H9 (cell line): Measurements from ENCODE around the gene SPRED2. TPM values are rescaled to one million over a fixed set of nuclear protein-coding genes. Genes with fewer than 3 reads are reported as not detected.

ENCODE experiments used
- DNase-seq: peaks from one replicate; pipeline ENCODE4 v3.0.0-alpha.2; 2017
- H2AFZ ChIP-seq: one replicate; pipeline ENCODE4 v1.6.1; 2013; ENCODE audit warnings: mild to moderate bottlenecking, low read length, control low read depth, moderate library complexity
- H2AK5ac ChIP-seq: 2 replicates; pipeline ENCODE4 v1.6.1; 2013; ENCODE audit warnings: low read length, control low read depth, mixed read lengths; ENCODE audit not compliant: insufficient read length
- H2BK120ac ChIP-seq: one replicate; pipeline ENCODE4 v1.6.1; 2013; ENCODE audit warnings: low read depth, mild to moderate bottlenecking, low read length, control low read depth, inconsistent platforms; ENCODE audit not compliant: poor library complexity, severe bottlenecking
- H2BK12ac ChIP-seq: 2 replicates; pipeline ENCODE4 v1.6.1; 2013; ENCODE audit warnings: low read length, control low read depth, mixed read lengths, low read depth; ENCODE audit not compliant: insufficient read length
- H2BK15ac ChIP-seq: 2 replicates; pipeline ENCODE4 v1.6.1; 2013; ENCODE audit warnings: low read depth, low read length, control low read depth
- H2BK20ac ChIP-seq: one replicate; pipeline ENCODE4 v1.6.1; 2013; ENCODE audit warnings: low read depth, mild to moderate bottlenecking, low read length, control low read depth, inconsistent platforms; ENCODE audit not compliant: poor library complexity, severe bottlenecking
- H2BK5ac ChIP-seq: 2 replicates; pipeline ENCODE4 v1.6.1; 2013; ENCODE audit warnings: low read length, control low read depth, mixed read lengths; ENCODE audit not compliant: insufficient read length
- H3K14ac ChIP-seq: 2 replicates; pipeline ENCODE4 v1.6.1; 2013; ENCODE audit warnings: low read length, control low read depth; ENCODE audit not compliant: insufficient read depth
- H3K18ac ChIP-seq: 2 replicates; pipeline ENCODE4 v1.6.1; 2013; ENCODE audit warnings: low read depth, mild to moderate bottlenecking, mixed read lengths, low read length, control low read depth; ENCODE audit not compliant: insufficient read length
- H3K23ac ChIP-seq: 2 replicates; pipeline ENCODE4 v1.6.1; 2013; ENCODE audit warnings: low read length, control low read depth, mixed read lengths, low read depth; ENCODE audit not compliant: insufficient read length
- H3K23me2 ChIP-seq: 2 replicates; pipeline ENCODE4 v1.6.1; 2013; ENCODE audit warnings: low read depth, mild to moderate bottlenecking, mixed read lengths, low read length, control low read depth; ENCODE audit not compliant: insufficient read length, poor library complexity, severe bottlenecking
- H3K27ac ChIP-seq: 2 replicates; pipeline ENCODE4 v1.5.1; 2013; ENCODE audit warnings: low read length, control low read depth, mixed read lengths, low read depth; ENCODE audit not compliant: insufficient read length
- H3K27me3 ChIP-seq: 2 replicates; pipeline ENCODE4 v1.6.1; 2013; ENCODE audit warnings: low read length, control low read depth, inconsistent platforms; ENCODE audit not compliant: insufficient read depth
- H3K4ac ChIP-seq: 2 replicates; pipeline ENCODE4 v1.6.1; 2013; ENCODE audit warnings: low read depth, mild to moderate bottlenecking, control low read depth, inconsistent platforms, low read length, moderate library complexity
- H3K4me1 ChIP-seq: 2 replicates; pipeline ENCODE4 v1.6.1; 2013; ENCODE audit warnings: low read length, control low read depth, inconsistent platforms; ENCODE audit not compliant: insufficient read depth
- H3K4me2 ChIP-seq: 2 replicates; pipeline ENCODE4 v1.6.1; 2013; ENCODE audit warnings: low read length, control low read depth, mixed read lengths; ENCODE audit not compliant: insufficient read length, insufficient read depth
- H3K56ac ChIP-seq: 2 replicates; pipeline ENCODE4 v1.6.1; 2013; ENCODE audit warnings: low read depth, mild to moderate bottlenecking, mixed read lengths, low read length, control low read depth; ENCODE audit not compliant: insufficient read length
- H3K79me1 ChIP-seq: 2 replicates; pipeline ENCODE4 v1.6.1; 2013; ENCODE audit warnings: low read depth, mild to moderate bottlenecking, moderate library complexity, low read length, control low read depth, inconsistent platforms; ENCODE audit not compliant: insufficient read depth, poor library complexity, severe bottlenecking
- H3K79me2 ChIP-seq: 2 replicates; pipeline ENCODE4 v1.6.1; 2013; ENCODE audit warnings: low read length, control low read depth, inconsistent platforms; ENCODE audit not compliant: insufficient read depth
- H3K9ac ChIP-seq: 2 replicates; pipeline ENCODE4 v1.6.1; 2013; ENCODE audit warnings: low read length, control low read depth, mixed read lengths; ENCODE audit not compliant: insufficient read length; ENCODE audit errors: extremely low read depth
- H3K9me3 ChIP-seq: one replicate; pipeline ENCODE4 v1.6.1; 2013; ENCODE audit warnings: low read depth, low read length, inconsistent platforms; ENCODE audit not compliant: control insufficient read depth
- H3T11ph ChIP-seq: one replicate; pipeline ENCODE4 v1.6.1; 2013; ENCODE audit warnings: mild to moderate bottlenecking, low read length, control low read depth, inconsistent platforms
- H4K20me1 ChIP-seq: one replicate; pipeline ENCODE4 v1.6.1; 2013; ENCODE audit not compliant: control insufficient read depth, insufficient read length, insufficient read depth
- H4K5ac ChIP-seq: 2 replicates; pipeline ENCODE4 v1.6.1; 2013; ENCODE audit warnings: low read depth, mild to moderate bottlenecking, mixed read lengths, low read length, control low read depth; ENCODE audit not compliant: insufficient read length
- H4K8ac ChIP-seq: replicated peaks from 2 replicates; pipeline ENCODE4 v1.6.1; 2013; ENCODE audit warnings: low read length, control low read depth, mixed read lengths, low read depth; ENCODE audit not compliant: insufficient read length
- H4K91ac ChIP-seq: 2 replicates; pipeline ENCODE4 v1.6.1; 2013; ENCODE audit warnings: low read depth, mild to moderate bottlenecking, moderate library complexity, mixed read lengths, low read length, control low read depth; ENCODE audit not compliant: insufficient read length
- H3K27ac Mint-ChIP-seq, 3 experiments: 2 replicates in 2 of 3; 3 replicates in 1 of 3; pipeline ENCODE4 v1.8.0; 2020 to 2021; ENCODE audit warnings: mixed read lengths in 3 of 3, mild to moderate bottlenecking in 1 of 3, moderate library complexity in 1 of 3
- H3K27me3 Mint-ChIP-seq: 2 replicates; pipeline ENCODE4 v1.8.0; 2021; ENCODE audit warnings: low read depth, mild to moderate bottlenecking, moderate library complexity, mixed read lengths
- H3K36me3 Mint-ChIP-seq, 3 experiments: 2 replicates in 2 of 3; 3 replicates in 1 of 3; pipeline ENCODE4 v1.8.0; 2020 to 2021; ENCODE audit warnings: low read depth in 3 of 3, mixed read lengths in 3 of 3; ENCODE audit not compliant: insufficient read depth in 1 of 3
- H3K4me1 Mint-ChIP-seq, 2 experiments: 2 replicates each; pipeline ENCODE4 v1.8.0; 2020; ENCODE audit warnings: mixed read lengths in 2 of 2
- H3K4me3 Mint-ChIP-seq, 2 experiments: 2 replicates in 1 of 2; 3 replicates in 1 of 2; pipeline ENCODE4 v1.8.0; 2020 to 2021; ENCODE audit warnings: mild to moderate bottlenecking in 2 of 2, mixed read lengths in 2 of 2, moderate library complexity in 1 of 2
- H3K9me3 Mint-ChIP-seq, 2 experiments: 2 replicates in 1 of 2; 3 replicates in 1 of 2; pipeline ENCODE4 v1.8.0; 2020; ENCODE audit warnings: mild to moderate bottlenecking in 2 of 2, mixed read lengths in 2 of 2, moderate library complexity in 1 of 2
- CTCF ChIP-seq: fragments of 200-600 bp; sonication (generic); conservative IDR thresholded peaks from 3 replicates; pipeline ENCODE4 v1.8.0; 2021; ENCODE audit warnings: antibody characterized with exemption, mild to moderate bottlenecking
- WGBS: extraction: QIAGEN DNeasy Blood & Tissue Kit; methylation state at CpG from one replicate; pipeline ENCODE4 v1.1.7; 2013; ENCODE audit warnings: missing lambda C conversion rate, low lambda C conversion rate, mixed read lengths; ENCODE audit not compliant: insufficient read length; ENCODE audit errors: extremely low coverage; 5-methylcytosine and 5-hydroxymethylcytosine counted together
- total RNA-seq: library from RNA; stranded (reverse); gene quantifications from 2 replicates; pipeline ENCODE4 v1.2.1, GENCODE V29; 2021

SPRED2 gene
- total RNA-seq, 1 experiment from 2014 or later = 23.5 TPM

- Mint-ChIP-seq H3K36me3 (peaks cover 0 to 16% (median 3%) of the 10 kb centered on the region in 3 experiments; a peak in 4 of 7 replicates), H3K27me3 (peaks cover 96% of the 10 kb centered on the region), H3K9me3 (peaks cover 0 to 2% of the 10 kb centered on the region in 2 experiments; a peak in 2 of 5 replicates), H3K27ac (no peak overlapping the region), H3K4me1 (peaks cover 7 to 10% of the 10 kb centered on the region in 2 experiments; a peak in 3 of 4 replicates), H3K4me3 (no peak overlapping the region)
- Histone ChIP-seq H4K20me1 (no peaks in the 10 kb centered on the region), H2BK15ac (no peak overlapping the region), H2BK20ac (no peak overlapping the region), H3K56ac (no peak overlapping the region), H4K91ac (no peak overlapping the region), H2AFZ (no peak overlapping the region), H3K4me1 (no peaks in the 10 kb centered on the region), H3K27me3 (peaks cover 56% of the 10 kb centered on the region), H3K23me2 (no peaks in the 10 kb centered on the region), H3K27ac (no peak overlapping the region), H3K79me1 (no peaks in the 10 kb centered on the region), H3K9me3 (no peaks in the 10 kb centered on the region), H4K8ac (no peak overlapping the region), H3K4me2 (no peak overlapping the region), H2BK120ac (no peak overlapping the region), H3K9ac (no peak overlapping the region), H3K4ac (no peak overlapping the region), H2BK12ac (no peak overlapping the region), H2AK5ac (no peak overlapping the region), H2BK5ac (no peak overlapping the region), H3K18ac (no peak overlapping the region), H3T11ph (no peak overlapping the region), H3K79me2 (no peaks in the 10 kb centered on the region), H3K14ac (no peak overlapping the region), H3K23ac (no peak overlapping the region), H4K5ac (no peak overlapping the region)
- DNase-seq = peak; percentile 47
- no CpG with 5 or more reads among the region's 4 CpGs for WGBS
- TF ChIP-seq CTCF = no peak
These were observed 157.1 kb downstream of the SPRED2 start for GRCh38 chr2:65275141-65275915.
